GM18907 (cell line): ENCODE results near the gene EMCN.
"Not testable (repeated sequence)": the region's sequence is repeated elsewhere in the genome, so short reads cannot be mapped to it uniquely, and the experiment has no call there.

Source experiments
- ATAC-seq: cut with Tn5 transposase; IDR thresholded peaks from one replicate; pipeline ENCODE4 v1.9.1; 2021; ENCODE audit warnings: mild to moderate bottlenecking, moderate library complexity; ENCODE audit not compliant: unreplicated experiment

Gene EMCN, protein sequence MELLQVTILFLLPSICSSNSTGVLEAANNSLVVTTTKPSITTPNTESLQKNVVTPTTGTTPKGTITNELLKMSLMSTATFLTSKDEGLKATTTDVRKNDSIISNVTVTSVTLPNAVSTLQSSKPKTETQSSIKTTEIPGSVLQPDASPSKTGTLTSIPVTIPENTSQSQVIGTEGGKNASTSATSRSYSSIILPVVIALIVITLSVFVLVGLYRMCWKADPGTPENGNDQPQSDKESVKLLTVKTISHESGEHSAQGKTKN

DNA sequence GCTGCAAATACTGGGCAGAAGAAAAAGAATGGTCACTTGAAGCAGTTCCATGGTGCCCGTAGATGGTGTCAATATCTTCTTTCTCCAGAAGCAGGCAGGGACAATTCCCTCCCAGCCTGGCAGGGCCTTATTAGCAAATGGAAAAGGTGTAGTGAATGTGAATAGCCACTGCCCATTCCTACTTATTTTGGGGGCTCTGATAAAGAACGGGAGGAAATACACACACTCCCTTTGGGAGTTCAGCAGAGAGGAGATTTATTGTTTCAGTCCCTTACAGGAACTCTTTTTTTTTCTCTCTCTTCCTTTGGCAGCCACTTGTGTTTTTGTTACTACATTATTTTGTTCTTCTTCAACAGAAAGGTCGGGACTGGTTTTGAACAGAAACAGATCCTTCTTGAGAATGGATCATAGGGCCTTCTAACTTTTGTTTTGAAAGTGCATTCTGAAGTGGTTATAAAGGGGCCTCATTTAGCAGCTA, at the start of gene EMCN:
TSS of gene EMCN (minus strand) at position 159 of the 478 bp plus-strand sequence. CDS start at position 51, 108 bp downstream.
- ATAC-seq, result no peak

DNA sequence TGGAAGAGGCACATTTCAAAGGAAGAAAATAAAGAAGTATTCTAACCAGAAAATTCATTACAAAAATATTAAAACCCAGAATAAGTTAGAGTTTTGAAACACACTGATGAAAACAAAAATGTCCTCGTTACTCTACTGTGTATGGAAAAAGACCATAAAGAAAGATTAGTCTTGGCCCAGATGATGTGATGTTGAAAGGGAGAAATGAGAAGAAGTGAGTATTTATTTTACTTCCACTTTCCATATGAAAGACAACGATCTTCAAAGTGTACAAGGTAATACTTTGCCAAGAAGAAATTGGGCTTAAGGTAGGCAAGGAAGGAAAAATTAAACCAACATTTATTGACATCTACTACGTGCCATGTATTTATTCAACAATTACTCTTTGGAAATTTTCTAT, 48.6 kb upstream of the EMCN start:
- no peak for ATAC-seq

DNA sequence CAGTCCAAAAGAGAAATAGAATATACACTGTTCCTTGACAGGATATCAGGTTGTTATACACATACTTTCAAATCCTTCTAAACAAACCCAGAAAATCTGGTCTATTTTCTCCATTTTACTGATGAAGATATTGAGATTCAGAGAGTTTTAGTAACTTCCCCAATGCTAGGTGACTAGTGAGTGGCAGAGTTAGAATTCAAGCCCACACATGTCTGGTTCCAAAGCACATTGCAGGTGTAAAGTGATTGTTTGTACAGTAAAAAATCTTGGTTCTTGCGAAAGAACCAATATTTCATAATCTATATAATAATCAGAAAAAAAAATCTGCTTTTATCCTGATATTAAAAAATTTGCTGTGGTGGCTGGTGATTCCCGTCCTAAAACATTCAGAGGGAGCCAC, 39.5 kb upstream of the EMCN start:
- no peak for ATAC-seq

DNA sequence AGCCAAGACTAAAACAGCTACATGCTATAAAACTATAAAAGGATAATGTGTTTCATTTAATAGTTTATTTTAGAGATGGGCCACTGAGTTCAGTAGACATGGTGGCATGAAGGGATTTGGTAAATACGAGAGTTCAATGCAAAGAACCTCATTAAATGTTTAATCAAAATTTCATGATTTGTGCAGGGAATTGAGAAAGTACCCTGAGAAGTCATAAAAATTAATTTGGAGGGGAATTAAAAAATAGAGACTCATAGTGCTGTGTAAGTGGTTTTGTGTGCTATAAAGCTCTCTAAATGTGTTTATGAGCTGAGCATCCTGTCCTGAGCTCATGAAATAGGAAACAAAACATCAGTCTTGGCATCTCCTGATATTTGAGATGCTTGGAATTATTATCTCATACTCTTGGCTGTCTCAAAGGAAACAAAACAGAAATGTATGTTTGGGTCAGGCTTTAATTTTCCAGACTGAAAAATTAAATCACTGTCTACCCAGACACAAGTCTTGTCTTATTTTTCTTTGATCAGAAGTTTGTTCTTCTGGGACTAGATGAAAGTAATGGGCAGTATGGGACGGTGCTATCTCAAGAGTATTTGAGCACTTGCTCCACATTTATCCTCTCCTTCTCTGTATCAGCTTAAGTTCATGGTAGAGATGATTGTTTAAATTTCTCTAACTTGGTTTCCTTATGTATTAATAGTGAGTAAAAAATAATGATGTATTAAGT, 38.0 kb upstream of the EMCN start:
- ATAC-seq, result no peak

DNA sequence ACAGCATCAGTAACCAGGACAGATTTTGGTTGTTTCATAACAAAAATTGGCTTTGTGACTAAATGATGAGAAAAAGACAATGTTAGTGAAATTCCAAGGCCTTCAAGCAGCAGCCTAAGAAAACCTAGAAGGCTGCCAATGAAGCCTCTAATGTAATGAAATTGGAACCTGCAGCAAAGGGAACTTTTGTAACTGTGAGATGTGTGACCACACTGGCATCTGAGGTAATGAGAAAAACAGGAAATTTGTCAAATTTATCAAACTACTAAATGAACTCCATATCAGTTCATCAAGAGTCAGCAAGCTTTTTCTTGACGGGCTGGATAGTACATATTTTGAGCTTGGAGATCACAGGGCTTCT, 30.4 kb upstream of the EMCN start:
- ATAC-seq, result no peak

DNA sequence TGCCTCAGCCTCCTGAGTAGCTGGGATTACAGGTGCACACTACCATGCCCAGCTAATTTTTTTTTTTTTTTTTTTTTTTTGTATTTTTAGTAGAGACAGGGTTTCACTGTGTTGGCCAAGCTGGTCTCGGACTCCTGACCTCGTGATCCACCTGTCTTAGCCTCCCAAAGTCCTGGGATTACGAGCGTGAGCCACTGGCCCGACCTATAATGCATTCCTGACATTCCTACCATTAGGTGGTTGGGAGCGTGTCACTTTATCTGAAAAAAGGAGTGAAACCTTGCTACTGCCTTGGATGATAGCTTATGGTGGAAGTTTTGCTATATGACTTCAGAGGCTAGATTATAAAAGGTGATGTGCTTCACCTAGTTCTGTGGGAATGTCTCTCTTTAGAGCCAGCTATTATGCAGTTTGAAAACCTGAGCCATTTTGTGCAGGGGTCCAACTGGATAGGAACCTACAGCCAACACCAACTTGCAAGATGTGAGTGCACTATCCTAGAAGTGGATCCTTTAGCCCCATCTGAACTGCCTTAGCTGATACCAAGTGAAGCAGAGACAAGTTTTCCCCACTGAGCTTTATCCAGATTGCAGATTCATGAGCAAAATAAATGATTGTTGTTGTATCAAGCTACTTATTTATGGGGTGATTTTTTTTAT, 29.8 kb upstream of the EMCN start:
- ATAC-seq, result no peak

DNA sequence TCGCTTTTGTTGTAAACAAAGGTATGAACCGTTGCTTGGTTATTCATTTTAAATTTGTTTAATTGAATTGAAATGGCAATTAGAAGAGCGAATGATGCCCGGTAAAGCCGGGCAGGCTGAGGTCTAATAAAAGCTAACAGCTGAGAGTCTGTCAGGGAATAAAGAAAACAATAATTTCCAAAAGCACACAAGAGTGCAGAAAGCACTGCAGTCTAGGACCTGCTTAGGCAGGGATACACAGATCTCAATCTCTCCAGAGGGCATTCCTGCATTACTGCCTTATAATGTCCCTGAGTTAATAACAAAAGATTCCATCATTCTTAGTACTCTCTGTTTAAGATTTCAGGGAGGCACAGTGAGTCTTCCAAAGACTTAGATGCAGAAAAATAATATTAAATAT, 27.6 kb upstream of the EMCN start:
- ATAC-seq, result no peak

DNA sequence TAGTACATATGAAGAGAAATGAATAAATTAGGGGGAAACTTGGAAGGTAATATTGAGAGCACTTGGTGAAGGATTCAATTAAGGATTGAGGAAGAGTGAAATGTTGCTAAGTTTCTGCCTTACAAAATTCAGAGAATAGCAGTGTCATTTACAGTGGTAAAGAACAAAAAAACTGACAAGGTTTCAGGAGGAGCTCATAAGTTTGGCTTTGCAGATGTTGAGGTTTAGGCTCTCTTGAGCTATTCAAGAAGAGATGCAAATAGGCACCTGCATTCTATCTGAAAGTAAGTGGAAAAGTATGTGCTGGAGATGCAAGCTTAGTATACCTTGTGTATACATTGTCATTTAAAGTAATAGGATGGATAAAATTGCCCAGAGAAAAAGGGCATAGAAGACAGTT, 22.3 kb upstream of the EMCN start:
- ATAC-seq, result no peak

DNA sequence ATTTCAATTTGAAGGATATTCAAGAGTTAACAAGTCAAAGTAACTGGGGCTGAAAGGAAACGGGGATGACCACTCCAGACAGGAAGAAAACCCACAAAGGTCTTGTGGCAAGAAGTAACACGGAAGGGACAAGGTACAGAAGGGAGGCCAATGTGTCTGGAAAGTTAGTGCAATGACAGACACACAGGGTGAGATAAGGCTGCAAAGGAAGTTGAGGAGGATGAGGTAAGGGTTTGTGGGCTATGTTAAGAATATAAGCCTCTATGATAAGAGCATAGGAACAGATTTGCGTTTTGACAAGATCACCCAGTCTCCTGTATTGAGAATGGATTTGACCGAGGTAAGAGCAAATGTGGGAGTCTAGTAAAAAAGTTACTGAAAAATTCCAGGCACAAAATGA, 21.9 kb upstream of the EMCN start:
- ATAC-seq, result no peak

DNA sequence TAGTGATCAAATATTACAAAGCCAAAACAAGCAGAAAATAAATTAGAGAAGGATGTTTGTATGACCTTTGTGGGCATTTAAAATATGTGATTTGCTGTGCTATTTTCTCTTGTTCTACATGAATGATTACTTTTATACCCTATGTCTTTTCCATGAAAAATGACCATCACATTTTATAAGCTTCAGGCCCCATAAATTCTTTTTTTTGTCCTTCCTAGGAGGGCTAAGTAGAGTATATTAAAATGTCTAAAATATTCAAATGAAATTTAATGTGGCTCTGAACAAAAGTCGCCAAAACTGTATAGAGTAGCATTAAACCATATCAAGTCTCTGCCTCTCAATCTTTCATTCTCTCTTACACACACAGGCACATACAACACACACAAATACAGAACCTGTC, 15.9 kb upstream of the EMCN start:
- no peak for ATAC-seq

DNA sequence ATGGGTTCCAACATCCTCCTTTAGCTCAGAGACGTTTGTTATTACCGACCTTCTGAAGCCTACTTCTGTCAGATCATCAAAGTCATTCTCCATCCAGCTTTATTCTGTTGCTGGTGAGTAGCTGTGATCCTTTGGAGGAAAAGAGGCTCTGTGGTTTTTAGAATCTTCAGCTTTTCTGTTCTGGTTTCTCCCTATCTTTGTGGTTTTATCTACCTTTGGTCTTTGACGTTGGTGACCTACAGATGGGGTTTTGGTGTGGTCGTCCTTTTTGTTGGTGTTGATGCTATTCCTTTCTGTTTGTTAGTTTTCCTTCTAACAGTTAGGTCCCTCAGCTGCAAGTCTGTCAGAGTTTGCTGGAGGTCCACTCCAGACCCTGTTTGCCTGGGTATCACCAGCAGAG, 12.3 kb upstream of the EMCN start:
- ATAC-seq, result not testable (repeated sequence)

DNA sequence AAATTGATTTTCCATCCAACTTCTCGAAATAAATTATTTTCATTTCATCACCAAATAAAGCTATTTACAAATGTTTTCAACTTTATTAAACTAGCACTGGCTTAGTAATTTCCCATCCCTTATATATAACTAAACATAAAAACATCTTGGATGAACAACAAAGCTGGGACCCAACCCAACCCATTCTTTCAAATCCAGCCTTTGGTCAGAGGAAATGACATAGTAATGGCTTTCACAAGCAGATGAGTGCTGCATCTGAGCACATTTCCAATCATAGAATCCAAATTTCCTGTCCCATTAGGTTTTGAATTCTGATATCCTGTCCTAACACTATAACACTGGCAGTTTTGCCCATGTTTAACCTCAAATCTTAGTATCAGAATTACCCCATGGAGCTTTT, 7.9 kb upstream of the EMCN start:
- no peak for ATAC-seq

DNA sequence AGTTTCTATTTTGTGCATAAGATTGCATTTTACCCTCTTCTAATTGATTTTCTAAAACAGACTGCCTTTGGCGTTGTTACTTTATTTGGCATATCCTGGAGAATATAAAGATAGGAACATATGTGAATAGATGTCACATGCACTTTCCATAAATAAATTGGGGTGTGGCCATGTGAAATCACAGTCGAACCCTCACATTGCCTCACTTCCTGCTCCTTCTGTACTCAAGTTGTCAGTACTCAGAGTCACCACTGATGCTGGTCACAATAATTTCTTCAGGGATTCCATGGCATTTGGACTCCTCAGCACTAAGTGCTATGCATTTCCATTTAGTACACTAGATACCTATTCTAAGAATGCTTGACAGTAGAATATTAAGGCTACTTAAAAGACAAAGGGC, 1.4 kb upstream of the EMCN start:
- no peak for ATAC-seq

DNA sequence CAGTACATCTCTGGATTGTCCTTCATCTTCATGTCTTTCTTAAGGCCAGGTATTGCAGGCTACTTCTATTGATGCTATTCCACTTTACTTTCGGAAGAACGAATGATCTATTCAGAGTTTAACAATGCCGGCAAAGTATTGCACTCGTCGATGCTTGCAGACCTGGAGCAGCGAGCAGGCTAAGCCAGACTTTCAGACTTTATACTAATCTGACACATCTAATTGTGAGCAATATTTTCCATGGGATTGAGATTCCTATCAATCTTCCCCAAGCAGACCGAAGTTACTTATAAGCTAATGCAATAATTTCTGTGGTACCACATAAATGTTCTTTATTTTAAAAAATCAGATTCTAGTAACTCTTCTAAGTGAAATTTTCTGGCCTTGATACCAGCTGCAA, 1.6 kb downstream of the EMCN start:
- no peak for ATAC-seq

DNA sequence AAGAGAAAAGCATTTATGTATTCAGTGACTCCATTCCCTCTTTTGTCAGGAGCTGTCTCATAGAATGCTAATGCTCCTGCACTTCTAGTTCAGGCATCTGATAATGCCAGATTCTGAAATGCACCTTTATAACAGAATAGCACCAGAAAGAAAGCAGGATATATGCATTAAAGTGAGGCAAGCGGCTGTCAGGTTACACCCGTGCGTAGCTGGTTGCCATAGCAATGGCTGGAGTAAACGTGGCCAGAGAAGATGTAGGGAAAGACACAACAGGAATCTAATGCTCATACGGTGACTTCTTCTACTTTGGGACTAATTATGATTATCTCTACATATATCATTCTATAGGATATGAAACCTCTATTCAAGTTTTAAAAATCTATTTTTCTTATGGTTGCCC, 5.9 kb downstream of the EMCN start:
- no peak for ATAC-seq

DNA sequence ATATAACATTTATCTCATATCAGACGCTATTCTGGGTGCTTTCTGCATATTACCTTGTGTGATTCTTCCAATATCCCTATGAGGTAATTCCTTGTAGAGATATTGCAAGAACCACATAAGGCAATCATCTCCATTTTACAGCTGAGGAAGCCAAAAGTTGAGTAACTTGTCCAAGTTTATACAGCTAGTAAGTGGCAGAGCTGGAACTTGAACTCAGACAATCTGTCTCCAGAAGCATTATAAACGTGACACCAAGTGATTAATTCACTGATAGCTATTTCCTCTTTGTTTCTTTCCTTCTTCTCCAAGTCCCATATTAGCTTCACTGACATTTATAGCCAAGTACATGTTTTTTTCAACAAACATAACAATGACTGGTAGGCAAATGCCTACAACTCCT, 7.3 kb downstream of the EMCN start:
- no peak for ATAC-seq

DNA sequence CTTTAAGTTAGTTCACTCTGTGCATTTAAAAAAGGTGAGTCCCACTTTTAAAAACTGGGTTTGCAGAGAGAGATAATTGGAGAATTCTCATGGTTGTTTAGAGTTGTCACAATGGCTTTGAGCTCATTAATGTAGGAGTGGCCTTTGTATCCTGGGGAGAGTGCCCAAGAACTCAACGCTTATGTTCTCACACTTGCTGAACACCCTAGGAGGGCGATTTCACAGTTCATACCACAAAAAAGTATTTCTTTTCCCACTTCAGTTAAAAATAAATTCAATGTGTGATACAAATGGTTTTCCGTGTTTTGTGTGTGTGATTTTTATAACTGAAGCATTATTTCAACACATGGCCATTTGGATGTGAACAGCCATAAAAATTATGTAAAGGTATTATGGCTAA, 8.4 kb downstream of the EMCN start:
- ATAC-seq, result no peak

DNA sequence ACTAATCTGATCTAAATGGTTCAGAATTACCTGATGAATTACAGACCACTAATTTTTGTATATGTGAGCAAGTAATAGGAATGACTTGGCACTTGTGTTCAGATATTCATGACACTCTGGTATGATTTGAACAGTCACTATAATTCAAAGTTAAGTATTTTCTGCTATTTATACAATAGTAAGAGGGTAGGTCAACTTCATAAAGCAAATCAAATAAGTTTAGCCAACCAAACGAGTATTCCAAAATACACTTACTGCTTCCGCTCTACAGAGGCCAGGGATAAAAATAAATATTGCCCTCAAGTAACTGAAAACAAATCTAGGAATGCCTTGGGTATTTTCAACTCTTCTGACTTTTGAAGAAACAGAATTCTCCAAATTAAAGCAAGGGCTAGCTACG, 9.1 kb downstream of the EMCN start:
- no peak for ATAC-seq

DNA sequence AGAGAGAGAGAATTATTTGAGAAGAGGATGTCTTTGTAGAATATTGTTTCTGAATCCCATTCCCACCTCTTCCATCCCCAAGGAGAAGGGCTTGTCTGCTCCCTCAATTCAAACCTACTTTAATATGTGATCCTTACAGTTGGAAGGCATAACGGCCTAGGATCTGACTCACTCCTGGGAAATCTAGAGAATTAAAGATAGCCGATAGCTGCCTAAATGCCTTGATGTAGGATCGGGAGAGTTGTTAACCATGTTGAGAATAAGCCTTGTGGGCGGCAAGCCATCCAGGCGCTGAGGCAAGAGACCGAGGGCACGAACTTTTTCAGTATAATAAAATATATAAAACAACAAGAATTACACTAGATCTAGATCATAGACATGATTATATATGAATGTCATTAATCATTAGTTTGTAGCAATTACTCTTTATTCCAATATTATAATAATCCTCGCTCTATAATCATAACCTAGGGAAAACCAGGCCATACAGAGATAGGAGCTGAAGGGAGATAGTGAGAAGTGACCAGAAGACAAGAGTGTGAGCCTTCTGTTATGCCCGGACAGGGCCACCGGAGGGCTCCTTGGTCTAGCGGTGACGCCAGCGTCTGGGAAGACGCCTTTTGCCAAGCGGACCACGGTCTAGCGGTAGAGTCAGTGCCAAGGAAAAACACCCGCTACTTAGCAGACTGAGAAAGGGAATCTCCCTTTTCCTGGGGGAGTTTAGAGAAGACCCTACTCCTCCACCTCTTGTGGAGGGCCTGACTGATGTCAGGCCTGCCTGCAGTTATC, 13.5 kb downstream of the EMCN start:
- no peak for ATAC-seq

DNA sequence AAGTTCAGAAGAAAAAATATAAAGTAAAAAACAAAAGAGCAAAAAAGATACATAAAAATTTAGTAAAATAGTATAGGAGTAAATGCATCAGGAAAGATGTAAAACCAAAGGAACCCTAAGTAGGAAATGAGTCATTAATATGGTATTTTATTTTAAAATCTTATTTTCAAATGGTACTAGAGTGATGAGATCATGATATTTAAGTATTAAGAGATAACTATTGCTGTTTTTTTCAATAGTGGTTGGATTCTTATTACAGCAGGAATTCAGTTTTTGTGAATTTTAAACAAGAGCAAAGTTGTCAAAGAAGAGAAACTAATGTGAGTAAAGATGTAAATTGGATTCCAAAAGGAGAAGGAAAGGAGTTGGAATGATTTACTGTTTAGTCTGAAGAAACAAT, 20.0 kb downstream of the EMCN start:
- no peak for ATAC-seq

DNA sequence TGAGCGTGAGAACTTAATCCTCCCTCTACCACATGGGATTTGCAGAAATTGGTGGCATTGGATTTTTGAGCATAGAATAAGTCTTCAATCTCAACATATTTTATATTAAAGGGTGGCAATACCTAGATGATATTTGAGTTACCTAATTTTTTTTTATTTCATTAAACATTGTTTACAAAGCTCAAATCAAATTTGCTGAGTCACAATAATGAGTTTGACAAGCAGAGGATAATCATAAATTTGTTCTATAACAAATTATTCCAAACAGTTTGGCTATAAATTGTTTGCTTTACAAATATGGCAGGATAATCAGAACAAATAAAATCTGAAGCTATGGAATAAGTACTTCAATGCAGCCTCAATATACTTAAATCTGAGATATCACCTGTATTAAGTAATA, 22.7 kb downstream of the EMCN start:
- ATAC-seq, result no peak
